HEK293 (cell line): ENCODE results near the gene MSI2.

Experiments
- CTCF ChIA-PET: fragments of 350-600 bp; formaldehyde crosslinking; extraction: SDS; loops from one replicate; lab custom pipeline; 2021; ENCODE audit warnings: antibody characterized with exemption; lab: Yijun Ruan, JAX
- POLR2A ChIA-PET: fragments of 300-600 bp; formaldehyde crosslinking; extraction: SDS; loops from one replicate; lab custom pipeline; 2020; ENCODE audit warnings: antibody characterized with exemption, inconsistent platforms; lab: Yijun Ruan, JAX
- H3K27ac ChIP-seq: fragments of 200-500 bp; sonication (Bioruptor generic); 2 replicates; pipeline ENCODE4 v1.5.1; 2014; ENCODE audit warnings: low read depth, low read length, control low read depth, inconsistent platforms; ENCODE audit errors: extremely low read depth
- H3K36me3 ChIP-seq, 2 experiments: fragments of 200-500 bp in 1 of 2; sonication (Bioruptor generic) in 1 of 2; 1 replicate in 1 of 2; 2 replicates in 1 of 2; pipeline ENCODE4 v1.5.1; 2014 to 2017; ENCODE audit warnings: inconsistent platforms in 2 of 2, low read length in 2 of 2; ENCODE audit not compliant: control insufficient read depth in 2 of 2, insufficient read depth in 1 of 2
- H3K4me1 ChIP-seq: fragments of 200-500 bp; sonication (Bioruptor generic); 2 replicates; pipeline ENCODE4 v1.5.1; 2014; ENCODE audit warnings: mild to moderate bottlenecking, low read length, inconsistent platforms; ENCODE audit not compliant: control insufficient read depth, insufficient read depth
- H3K4me3 ChIP-seq: 2 replicates; pipeline ENCODE4 v1.5.1; 2011; ENCODE audit warnings: low read depth, mild to moderate bottlenecking, control low read depth, low read length, moderate library complexity
- H3K9me3 ChIP-seq: fragments of 200-500 bp; sonication (Bioruptor generic); 2 replicates; pipeline ENCODE4 v1.5.1; 2014; ENCODE audit warnings: low read depth, low read length, inconsistent platforms; ENCODE audit not compliant: control insufficient read depth, insufficient read depth
- PBX3 ChIP-seq: sonication (generic); formaldehyde crosslinking; IDR thresholded peaks from 2 replicates; pipeline ENCODE4 v1.8.1; 2022; ENCODE audit warnings: mild to moderate bottlenecking, moderate library complexity, missing genetic modification reagents
- SP7 ChIP-seq: fragments of 450-650 bp; formaldehyde crosslinking; IDR thresholded peaks from 2 replicates; pipeline ENCODE4 v1.5.1; 2016; ENCODE audit warnings: missing biosample characterization, missing genetic modification characterization
- ZBTB20 ChIP-seq: fragments of 450-650 bp; formaldehyde crosslinking; IDR thresholded peaks from 2 replicates; pipeline ENCODE4 v1.5.1; 2016; ENCODE audit warnings: missing biosample characterization, missing genetic modification characterization
- ZNF555 ChIP-seq: fragments of 450-650 bp; formaldehyde crosslinking; conservative IDR thresholded peaks from 2 replicates; pipeline ENCODE4 v1.5.1; 2017; ENCODE audit warnings: missing biosample characterization, mild to moderate bottlenecking, missing genetic modification characterization, inconsistent platforms
- ZNF561 ChIP-seq: fragments of 450-650 bp; IDR thresholded peaks from 2 replicates; pipeline ENCODE4 v1.5.1; 2018; ENCODE audit warnings: missing biosample characterization, missing genetic modification characterization, borderline replicate concordance
- ZNF658 ChIP-seq: fragments of 450-650 bp; formaldehyde crosslinking; IDR thresholded peaks from 2 replicates; pipeline ENCODE4; 2016; ENCODE audit warnings: missing biosample characterization, missing genetic modification characterization
- ZNF692 ChIP-seq: fragments of 450-650 bp; formaldehyde crosslinking; IDR thresholded peaks from 2 replicates; pipeline ENCODE4 v1.5.1; 2016; ENCODE audit warnings: missing biosample characterization, missing genetic modification characterization
- ZNF785 ChIP-seq: fragments of 450-650 bp; formaldehyde crosslinking; IDR thresholded peaks from 2 replicates; pipeline ENCODE4 v1.5.1; 2016; ENCODE audit warnings: missing biosample characterization, missing genetic modification characterization
- ZXDB ChIP-seq: fragments of 450-650 bp; formaldehyde crosslinking; IDR thresholded peaks from 2 replicates; pipeline ENCODE4 v1.5.1; 2016; ENCODE audit warnings: missing biosample characterization, missing genetic modification characterization
- TF ChIP-seq, protein P1 (sequence below): fragments of 450-650 bp; formaldehyde crosslinking; IDR thresholded peaks from 2 replicates; pipeline ENCODE4 v1.5.1; 2016; ENCODE audit warnings: missing biosample characterization, missing genetic modification characterization

MSI2 gene

DNA sequence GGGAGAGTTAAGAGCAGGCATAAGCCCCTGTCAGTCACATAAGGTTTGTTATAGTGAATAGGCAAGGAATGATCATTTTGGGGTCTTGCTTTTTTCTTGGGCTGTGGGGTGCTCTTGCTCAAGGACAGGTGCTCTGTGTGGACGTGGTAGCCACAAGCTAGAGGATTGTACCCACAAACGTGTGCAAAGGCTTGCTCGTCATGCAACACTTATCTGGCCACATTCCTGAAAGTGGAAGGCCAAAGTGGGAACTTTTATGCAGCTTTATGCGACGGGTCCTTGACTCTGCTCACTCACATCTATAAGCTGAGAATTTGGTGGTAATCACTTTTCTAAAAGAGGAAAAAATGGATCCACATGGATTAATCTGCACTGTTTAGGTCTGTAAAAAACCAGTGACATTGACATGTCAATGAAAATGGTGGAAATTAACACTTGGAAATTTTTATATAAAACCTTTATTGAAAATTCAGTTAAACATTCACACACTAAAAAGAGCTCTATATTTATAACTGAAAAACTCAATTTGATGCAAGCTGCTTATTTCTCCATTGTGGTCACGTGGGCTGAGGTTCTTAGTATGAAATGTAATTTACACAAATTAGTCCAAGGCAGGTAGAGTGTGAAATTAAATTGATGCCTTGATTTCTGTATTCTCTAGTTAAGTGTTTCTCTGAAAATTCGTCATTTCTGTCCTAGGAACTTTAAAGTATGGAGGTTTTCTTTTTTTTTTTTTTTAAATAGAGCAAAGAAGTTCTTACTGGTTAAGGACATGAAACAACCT, 162.3 kb downstream of the MSI2 start:
- Histone ChIP-seq H3K36me3 (no peaks in the 10 kb centered on the region), H3K4me1 (no peaks in the 10 kb centered on the region; the same call in 1 of the 2 replicates), H3K9me3 (no peaks in the 10 kb centered on the region), H3K4me3 (no peak overlapping the region), H3K27ac (no peak overlapping the region)
- POLR2A ChIA-PET, result no interaction called here
- TF ChIP-seq ZXDB (tag by site-specific recombination), result no peak
- TF ChIP-seq ZNF555, result no peak
- no peak for TF ChIP-seq ZNF785 (tag by site-specific recombination)
- no peak for TF ChIP-seq ZNF658 (tag by site-specific recombination)
- no peak for TF ChIP-seq ZBTB20 (tag by site-specific recombination)
- CTCF ChIA-PET, result interaction anchor here (0.5 to 1.1 kb wide), 5 partner anchors 8 to 175 kb away, joined by 3 to 6 read pairs (median 3); no protein-coding TSS in a partner anchor

DNA sequence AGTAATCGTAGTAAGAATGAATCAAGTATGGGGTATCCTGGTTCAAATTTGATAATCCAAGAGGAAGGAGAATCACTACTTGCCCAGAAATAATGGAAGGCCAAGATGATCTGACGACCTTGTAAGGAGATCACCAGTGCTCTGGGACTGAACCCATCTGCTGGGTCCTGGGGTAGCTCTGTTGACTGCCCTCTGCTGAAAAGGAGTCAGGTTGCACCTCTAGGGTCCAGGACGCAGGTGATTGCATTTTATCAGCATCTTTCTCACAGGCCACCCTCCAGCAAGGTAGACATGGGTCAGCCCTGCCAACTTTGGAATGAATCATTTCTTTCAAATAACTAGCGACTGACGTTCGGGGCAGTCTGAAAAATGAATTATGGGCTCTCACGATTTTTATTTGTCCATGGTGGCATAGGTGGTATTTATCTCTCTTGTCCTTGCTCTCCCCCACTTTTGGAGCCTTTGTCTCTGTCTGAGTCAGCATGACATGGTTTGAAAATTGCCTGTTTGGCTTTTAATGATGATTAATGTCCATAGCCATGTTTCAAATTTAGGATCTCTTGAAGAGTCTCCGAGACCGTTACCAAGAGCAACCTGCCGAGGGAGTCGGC, 163.7 kb downstream of the MSI2 start:
- POLR2A ChIA-PET, result no interaction called here
- Histone ChIP-seq H3K27ac (no peak overlapping the region), H3K9me3 (no peaks in the 10 kb centered on the region), H3K36me3 (no peaks in the 10 kb centered on the region), H3K4me1 (peaks cover 12% of the 10 kb centered on the region), H3K4me3 (no peak overlapping the region)
- TF ChIP-seq SP7 (peak; percentile 96), PBX3 (CRISPR knock-in tag) (no peak)
- CTCF ChIA-PET, result interaction anchor here (1.0 to 2.2 kb wide), 2 partner anchors 176 to 177 kb away, joined by 3 to 6 read pairs; no protein-coding TSS in a partner anchor

DNA sequence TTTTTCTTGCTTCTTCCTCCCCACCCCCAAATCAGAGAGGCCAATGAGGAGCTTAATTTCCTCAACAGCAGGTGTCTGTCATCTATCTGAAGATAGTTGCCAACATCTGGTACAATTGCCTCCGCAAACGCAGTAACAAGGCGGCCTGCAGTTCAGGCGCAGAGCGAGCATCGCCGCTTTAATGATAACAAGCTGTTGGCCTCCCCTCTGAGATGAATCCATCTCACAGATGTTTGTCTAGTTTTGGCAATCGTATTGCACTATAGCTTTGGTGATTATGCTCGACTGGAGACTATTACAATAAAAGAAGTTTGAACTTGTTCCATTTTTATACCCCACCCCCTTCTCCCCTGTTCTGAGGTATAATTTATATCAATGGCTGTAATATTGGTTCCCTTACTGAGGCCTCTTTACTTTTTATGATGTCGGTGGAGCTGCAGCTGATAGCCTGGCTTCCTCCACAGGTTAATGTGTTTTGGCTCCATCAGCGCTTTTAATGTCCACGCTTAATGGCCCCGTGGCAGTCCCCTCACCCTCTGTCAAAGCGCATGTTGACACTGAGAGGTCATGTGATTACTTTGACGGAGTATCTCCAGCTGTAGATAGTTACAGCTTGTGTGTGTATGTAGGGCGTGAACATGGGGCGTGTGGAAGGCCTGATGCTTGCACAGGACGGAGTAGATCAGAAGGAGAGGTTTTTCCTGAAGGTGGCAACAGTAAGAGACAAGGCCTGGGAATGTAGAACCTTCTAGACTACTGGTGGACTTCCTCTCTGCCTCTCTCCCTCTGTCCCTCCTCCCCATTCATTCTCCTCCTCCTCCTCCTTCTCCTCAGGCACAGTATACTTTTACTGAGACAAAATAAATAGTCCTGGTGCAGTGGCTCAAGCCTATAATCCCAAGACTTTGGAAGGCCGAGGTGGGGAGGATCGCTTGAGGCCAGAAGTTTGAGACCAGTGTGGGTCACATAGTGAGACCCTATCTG, 164.7 kb downstream of the MSI2 start:
- H3K9me3 ChIP-seq, result no peaks in the 10 kb centered on the region
- TF ChIP-seq ZNF692 (tag by site-specific recombination) (0 out of 2 replicates have a peak, but pooled peaks have one; percentile 18), ZNF561 (tag by site-specific recombination) (0 out of 2 replicates have a peak, but pooled peaks have one; percentile 26)
- TF ChIP-seq, protein P1, sequence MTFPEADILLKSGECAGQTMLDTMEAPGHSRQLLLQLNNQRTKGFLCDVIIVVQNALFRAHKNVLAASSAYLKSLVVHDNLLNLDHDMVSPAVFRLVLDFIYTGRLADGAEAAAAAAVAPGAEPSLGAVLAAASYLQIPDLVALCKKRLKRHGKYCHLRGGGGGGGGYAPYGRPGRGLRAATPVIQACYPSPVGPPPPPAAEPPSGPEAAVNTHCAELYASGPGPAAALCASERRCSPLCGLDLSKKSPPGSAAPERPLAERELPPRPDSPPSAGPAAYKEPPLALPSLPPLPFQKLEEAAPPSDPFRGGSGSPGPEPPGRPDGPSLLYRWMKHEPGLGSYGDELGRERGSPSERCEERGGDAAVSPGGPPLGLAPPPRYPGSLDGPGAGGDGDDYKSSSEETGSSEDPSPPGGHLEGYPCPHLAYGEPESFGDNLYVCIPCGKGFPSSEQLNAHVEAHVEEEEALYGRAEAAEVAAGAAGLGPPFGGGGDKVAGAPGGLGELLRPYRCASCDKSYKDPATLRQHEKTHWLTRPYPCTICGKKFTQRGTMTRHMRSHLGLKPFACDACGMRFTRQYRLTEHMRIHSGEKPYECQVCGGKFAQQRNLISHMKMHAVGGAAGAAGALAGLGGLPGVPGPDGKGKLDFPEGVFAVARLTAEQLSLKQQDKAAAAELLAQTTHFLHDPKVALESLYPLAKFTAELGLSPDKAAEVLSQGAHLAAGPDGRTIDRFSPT (tag by site-specific recombination), result no peak
- H3K4me1 ChIP-seq, result peaks cover 21% of the 10 kb centered on the region
- CTCF ChIA-PET, result interaction anchor here (0.7 to 2.2 kb wide), 3 partner anchors 177 to 301 kb away, joined by 3 to 7 read pairs (median 6); no protein-coding TSS in a partner anchor
- no peaks in the 10 kb centered on the region for H3K36me3 ChIP-seq
- POLR2A ChIA-PET, result interaction anchor here (0.8 kb wide), 1 partner anchor 13 kb away, joined by 3 read pairs; no protein-coding TSS in a partner anchor
- peak overlapping the region; percentile 29; the same call in 1 of the 2 replicates for H3K27ac ChIP-seq
- no peak overlapping the region for H3K4me3 ChIP-seq
